ENCODE data around the gene TEKT4. TPM values are rescaled to one million over a fixed set of nuclear protein-coding genes. Genes with fewer than 3 reads are reported as not detected.

The TEKT4 gene
- total and polyA plus RNA-seq, 4 donors, result not detected

DNA sequence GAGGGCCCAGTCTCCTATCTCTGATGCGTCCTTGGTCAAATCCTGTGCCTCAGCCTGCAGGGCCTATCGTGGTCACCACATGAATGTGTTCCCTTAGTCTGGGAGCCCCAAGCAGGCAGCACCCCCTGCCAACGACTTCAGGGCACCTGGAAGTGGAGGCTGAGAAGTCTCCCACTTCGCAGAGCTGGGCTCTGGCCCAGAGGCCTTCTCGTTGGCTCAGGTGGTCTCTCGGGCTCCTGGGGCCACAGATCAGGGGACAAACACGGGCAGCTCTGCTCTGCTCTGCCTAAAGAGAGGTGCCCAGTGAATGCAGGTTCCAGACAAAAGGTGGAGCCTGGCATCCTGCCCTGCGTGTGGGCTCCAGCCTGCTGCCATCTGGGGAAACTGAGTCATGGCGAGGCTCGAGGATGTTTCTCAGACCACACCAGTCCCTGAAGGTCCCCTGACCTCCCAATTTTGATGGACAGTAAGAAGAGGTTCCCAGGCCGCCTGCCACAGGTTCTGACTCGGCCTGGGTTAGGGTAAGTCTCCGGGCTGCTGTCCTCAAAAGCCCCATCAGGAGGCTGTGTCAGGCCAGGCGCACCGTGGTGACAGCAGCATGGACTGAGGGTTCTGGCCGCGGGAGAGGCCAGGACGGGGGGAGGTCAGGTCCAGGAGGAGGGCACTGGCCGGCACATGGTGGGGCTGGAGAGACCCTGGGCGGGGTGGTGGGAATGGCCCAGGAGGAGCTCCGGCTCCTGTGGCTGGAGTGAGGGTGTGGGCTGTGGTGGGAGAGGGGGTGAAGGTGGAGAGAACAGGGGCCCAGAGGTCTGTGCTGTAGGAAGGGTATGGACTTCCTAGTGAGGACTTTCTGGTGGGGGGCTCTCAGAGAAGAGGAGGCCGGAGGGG lies 1.4 kb upstream of the TEKT4 start (continued):
- TF ChIP-seq, protein P1, sequence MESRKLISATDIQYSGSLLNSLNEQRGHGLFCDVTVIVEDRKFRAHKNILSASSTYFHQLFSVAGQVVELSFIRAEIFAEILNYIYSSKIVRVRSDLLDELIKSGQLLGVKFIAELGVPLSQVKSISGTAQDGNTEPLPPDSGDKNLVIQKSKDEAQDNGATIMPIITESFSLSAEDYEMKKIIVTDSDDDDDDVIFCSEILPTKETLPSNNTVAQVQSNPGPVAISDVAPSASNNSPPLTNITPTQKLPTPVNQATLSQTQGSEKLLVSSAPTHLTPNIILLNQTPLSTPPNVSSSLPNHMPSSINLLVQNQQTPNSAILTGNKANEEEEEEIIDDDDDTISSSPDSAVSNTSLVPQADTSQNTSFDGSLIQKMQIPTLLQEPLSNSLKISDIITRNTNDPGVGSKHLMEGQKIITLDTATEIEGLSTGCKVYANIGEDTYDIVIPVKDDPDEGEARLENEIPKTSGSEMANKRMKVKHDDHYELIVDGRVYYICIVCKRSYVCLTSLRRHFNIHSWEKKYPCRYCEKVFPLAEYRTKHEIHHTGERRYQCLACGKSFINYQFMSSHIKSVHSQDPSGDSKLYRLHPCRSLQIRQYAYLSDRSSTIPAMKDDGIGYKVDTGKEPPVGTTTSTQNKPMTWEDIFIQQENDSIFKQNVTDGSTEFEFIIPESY (IDR thresholded peaks at IDR 0.05), result no peak
- TF ChIP-seq HNF4G (IDR thresholded peaks at IDR 0.05), result no peak

DNA sequence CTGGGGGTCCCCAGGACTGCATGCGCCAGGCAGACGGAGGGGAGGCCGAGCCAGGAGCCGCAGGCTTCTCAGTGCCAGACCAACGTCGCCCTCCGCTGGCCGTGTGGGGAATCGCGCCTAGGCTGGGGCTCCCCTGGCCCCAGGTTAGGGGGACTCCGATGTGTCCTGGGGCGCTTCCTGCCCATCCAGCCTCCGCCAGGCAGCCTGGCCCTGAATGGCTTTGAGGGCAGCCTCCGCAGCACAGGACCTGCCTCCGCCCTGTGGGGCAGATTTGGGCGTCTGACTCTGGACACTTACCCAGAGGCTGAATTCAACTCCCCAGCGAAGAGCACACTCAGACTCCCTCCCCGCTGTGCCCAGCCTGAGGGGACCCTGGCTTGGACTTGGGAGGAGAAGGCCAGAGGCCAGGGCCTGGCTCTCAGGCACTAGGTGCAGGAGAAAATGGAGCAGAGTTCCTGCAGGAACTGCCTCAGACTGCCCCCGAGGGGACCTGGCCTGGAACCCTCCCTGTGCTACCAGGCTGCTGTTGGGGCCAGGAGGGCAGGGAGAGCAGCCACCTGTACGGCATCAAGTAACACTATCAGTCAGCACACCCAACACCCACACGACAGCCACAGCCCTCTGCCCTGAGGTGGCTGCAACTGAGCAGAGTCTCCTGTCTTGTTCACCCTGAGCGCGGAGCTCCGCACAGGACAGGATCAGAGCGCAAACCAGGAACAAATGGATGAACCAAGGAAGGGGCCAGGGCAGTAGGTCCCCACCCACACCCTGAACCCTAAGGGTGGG lies 597 bp upstream of the TEKT4 start:
- Histone ChIP-seq H3K27ac (ENCODE audit: low read depth in 1 of 2, low read length in 2 of 2) (no peak overlapping the region), H3K9ac (ENCODE audit: low read depth in 1 of 2, low read length in 2 of 2) (no peak overlapping the region), H3K9me3 (ENCODE audit: control insufficient read depth in 4 of 4, low read length in 3 of 4) (no peaks in the 10 kb centered on the region), H3K36me3 (ENCODE audit: control insufficient read depth in 4 of 4, insufficient read depth in 3 of 4, low read depth in 1 of 4, low read length in 3 of 4) (no peaks in the 10 kb centered on the region), H3K4me3 (ENCODE audit: low read depth in 1 of 3, low read length in 3 of 3) (no peak overlapping the region), H3K27me3 (ENCODE audit: control insufficient read depth in 4 of 4, insufficient read depth in 4 of 4, low read length in 3 of 4) (no peaks in the 10 kb centered on the region), H3K4me1 (ENCODE audit: control insufficient read depth in 4 of 4, insufficient read depth in 4 of 4, low read length in 3 of 4) (peaks cover 0 to 5% (median 0%) of the 10 kb centered on the region in 4 donors)
- DNase-seq (ENCODE audit: low spot score), result peak; percentile 34
- no peak for TF ChIP-seq HNF4A (conservative IDR thresholded peaks at IDR 0.05)
- TF ChIP-seq FOXA2 (IDR thresholded peaks at IDR 0.05), result no peak
- no peak for TF ChIP-seq TAF1 (conservative IDR thresholded peaks at IDR 0.05)
- no peak for TF ChIP-seq NR2F2 (IDR thresholded peaks at IDR 0.05)
- TF ChIP-seq ATF3 (IDR thresholded peaks at IDR 0.05), result no peak
- TF ChIP-seq SP1 (IDR thresholded peaks at IDR 0.05), result no peak
- no peak for TF ChIP-seq HNF4G (IDR thresholded peaks at IDR 0.05)
- TF ChIP-seq JUND (IDR thresholded peaks at IDR 0.05), result no peak
- TF ChIP-seq RAD21 (IDR thresholded peaks at IDR 0.05), result no peak
- TF ChIP-seq YY1 (IDR thresholded peaks at IDR 0.05), result no peak
- TF ChIP-seq, protein P1 (IDR thresholded peaks at IDR 0.05), result no peak
- TF ChIP-seq, protein P2, sequence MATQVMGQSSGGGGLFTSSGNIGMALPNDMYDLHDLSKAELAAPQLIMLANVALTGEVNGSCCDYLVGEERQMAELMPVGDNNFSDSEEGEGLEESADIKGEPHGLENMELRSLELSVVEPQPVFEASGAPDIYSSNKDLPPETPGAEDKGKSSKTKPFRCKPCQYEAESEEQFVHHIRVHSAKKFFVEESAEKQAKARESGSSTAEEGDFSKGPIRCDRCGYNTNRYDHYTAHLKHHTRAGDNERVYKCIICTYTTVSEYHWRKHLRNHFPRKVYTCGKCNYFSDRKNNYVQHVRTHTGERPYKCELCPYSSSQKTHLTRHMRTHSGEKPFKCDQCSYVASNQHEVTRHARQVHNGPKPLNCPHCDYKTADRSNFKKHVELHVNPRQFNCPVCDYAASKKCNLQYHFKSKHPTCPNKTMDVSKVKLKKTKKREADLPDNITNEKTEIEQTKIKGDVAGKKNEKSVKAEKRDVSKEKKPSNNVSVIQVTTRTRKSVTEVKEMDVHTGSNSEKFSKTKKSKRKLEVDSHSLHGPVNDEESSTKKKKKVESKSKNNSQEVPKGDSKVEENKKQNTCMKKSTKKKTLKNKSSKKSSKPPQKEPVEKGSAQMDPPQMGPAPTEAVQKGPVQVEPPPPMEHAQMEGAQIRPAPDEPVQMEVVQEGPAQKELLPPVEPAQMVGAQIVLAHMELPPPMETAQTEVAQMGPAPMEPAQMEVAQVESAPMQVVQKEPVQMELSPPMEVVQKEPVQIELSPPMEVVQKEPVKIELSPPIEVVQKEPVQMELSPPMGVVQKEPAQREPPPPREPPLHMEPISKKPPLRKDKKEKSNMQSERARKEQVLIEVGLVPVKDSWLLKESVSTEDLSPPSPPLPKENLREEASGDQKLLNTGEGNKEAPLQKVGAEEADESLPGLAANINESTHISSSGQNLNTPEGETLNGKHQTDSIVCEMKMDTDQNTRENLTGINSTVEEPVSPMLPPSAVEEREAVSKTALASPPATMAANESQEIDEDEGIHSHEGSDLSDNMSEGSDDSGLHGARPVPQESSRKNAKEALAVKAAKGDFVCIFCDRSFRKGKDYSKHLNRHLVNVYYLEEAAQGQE (IDR thresholded peaks at IDR 0.05), result no peak
- no peak for TF ChIP-seq GABPA (IDR thresholded peaks at IDR 0.05 in 1 of 2, conservative IDR thresholded peaks at IDR 0.05 in 1 of 2)
- TF ChIP-seq CTCF (IDR thresholded peaks at IDR 0.05; ENCODE audit: low read depth, low read length, missing input control), result no peak
- WGBS, result 37% methylated on average over 25 of the region's 25 CpGs
